VCaP (cell line): Measurements from ENCODE around the gene ZNF546.

Experiments used
- H3K27ac ChIP-seq: fragments of 450-650 bp; 2 replicates; pipeline ENCODE4 v1.5.1; 2017
- TF ChIP-seq, protein P1 (sequence below): fragments of 450-650 bp; conservative IDR thresholded peaks from 2 replicates; pipeline ENCODE4 v1.5.1; 2017; ENCODE audit warnings: mild to moderate bottlenecking, moderate library complexity

ZNF546 gene

DNA sequence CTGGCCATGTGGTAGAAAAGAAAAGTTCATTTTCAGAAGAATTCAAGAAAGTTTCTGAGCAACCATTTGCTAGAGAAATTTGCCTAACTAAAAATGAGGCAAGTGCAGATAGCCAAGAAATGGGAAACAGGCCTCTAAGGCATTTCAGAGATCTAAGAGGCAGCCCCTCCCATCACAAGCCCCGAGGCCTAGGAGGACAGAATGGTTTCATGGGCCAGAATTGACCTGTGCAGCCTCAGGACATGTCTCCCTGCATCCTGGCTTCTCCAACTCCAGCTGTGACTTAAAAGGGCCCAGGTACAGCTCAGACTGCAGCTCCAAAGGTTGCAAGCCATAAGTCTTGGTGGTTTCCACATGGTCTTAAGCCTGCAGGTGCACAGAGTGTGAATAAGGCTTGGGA lies 3.3 kb upstream of the ZNF546 start:
- no peak overlapping the region for H3K27ac ChIP-seq
- TF ChIP-seq, protein P1, sequence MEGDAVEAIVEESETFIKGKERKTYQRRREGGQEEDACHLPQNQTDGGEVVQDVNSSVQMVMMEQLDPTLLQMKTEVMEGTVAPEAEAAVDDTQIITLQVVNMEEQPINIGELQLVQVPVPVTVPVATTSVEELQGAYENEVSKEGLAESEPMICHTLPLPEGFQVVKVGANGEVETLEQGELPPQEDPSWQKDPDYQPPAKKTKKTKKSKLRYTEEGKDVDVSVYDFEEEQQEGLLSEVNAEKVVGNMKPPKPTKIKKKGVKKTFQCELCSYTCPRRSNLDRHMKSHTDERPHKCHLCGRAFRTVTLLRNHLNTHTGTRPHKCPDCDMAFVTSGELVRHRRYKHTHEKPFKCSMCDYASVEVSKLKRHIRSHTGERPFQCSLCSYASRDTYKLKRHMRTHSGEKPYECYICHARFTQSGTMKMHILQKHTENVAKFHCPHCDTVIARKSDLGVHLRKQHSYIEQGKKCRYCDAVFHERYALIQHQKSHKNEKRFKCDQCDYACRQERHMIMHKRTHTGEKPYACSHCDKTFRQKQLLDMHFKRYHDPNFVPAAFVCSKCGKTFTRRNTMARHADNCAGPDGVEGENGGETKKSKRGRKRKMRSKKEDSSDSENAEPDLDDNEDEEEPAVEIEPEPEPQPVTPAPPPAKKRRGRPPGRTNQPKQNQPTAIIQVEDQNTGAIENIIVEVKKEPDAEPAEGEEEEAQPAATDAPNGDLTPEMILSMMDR = no peak

DNA sequence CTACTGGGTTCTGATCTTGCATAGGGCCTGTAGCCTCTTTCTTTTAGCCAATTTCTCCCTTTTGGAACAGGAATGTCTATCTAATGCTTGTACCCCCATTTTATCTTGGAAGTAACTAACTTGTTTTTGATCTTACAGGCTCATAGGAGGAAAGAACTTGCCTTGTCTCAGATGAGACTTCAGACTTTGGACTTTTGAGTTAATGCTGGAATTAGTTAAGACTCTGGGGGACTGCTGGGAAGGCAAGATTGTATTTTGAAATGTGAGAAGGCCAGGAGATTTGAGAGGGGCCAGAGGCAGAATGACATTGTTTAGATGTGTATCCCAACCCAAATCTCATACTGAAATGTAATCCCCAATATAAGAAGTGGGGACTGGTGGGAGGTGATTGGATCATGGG lies 2.5 kb upstream of the ZNF546 start:
- TF ChIP-seq, protein P1 = no peak

DNA sequence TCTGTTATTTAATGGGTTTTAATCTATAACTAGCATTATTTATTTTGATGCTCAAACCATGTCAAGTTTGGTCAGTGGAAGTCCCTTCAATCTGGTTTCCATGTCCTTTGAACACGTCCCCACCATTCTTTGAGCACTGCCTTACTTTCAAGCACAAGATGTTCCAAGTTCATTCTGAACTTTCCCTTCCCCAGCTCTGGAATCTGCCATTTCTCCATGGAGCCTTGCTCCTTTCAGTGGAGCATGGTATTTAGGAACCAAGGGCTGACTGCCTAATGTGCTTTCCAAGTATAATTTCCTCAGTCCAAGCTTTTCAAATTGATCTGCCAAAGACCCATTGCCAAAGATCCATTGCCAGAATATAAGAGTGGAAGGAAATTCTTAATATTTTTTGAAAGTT lies 1.1 kb upstream of the ZNF546 start:
- peak overlapping the region; percentile 80; the same call in 1 of the 2 replicates for H3K27ac ChIP-seq
- TF ChIP-seq, protein P1 = no peak

More for the DNA sequence above, 2.5 kb upstream of the ZNF546 start:
- H3K27ac ChIP-seq = no peak overlapping the region

DNA sequence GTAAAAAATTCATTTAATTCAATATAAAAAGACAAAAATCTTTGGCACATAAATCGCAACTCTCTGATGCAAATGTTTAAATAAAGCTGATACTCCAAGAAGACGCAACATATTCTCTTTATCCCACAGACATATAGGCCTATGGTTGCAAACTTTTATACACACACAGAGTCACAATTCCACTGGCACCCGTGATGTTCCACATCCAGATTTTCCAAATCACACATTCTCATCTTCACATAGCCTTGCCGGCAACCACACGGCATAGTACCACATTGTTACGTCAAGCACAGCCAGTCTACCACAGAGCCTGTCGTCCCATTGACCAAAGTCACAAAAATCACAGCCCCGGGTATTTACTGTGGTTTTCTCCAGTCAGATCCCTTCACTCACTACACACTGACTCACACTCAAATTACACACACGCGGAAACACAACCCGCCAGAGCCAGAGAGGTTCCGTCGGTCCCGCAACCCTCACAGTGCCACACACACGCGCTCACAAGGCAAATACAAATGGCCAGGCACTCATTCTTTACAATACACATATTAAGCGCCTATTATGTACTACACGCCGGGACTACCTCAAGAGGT lies 546 bp upstream of the ZNF546 start:
- TF ChIP-seq, protein P1 = no peak
- H3K27ac ChIP-seq = peak overlapping the region; percentile 80

DNA sequence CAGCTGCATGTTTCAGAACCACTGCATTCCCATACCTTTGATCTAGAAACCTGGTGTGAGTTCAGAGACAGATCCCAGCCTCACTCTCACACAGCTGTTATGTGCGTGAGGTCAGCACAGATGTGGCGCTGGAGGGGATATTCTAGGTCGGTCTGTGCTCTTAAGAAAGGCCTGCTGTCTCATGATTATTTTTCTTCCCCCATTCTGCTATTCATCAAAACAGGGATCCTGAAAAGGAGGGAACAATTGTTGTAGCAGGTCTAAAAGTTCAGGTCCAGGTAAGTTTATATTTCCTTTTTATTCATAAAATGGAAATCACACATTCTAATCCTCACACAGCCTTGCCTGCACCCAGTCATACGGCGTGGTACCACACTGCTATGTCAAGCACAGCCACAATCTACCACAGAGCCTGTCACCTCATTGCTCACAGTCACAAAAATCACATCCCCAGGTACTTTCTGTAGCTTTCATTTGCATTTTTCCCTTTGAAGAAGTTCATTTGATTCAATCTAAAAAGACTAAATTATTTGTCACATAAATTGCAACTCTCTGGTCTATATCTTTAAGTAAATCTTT lies 867 bp downstream of the ZNF546 start:
- peak overlapping the region; percentile 80 for H3K27ac ChIP-seq
- TF ChIP-seq, protein P1 = no peak

DNA sequence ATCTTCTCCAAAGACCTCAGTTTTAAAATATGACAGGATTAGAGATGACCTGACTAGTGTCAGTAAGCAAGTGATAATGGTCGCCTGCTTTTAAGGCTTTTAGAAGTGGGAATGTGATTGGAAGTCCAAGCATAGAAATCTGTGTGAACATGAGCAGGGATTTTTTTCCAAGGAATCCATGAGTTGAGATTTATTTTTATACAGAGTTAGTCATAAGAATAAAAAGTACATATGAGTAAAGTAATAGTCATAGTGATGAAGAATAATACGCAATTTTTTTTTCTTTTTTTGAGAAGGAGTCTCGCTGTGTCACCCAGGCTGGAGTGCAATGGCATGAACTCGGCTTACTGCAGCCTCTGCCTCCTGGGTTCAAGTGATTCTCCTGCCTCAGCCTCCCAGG lies 1.6 kb downstream of the ZNF546 start:
- no peak overlapping the region for H3K27ac ChIP-seq
- TF ChIP-seq, protein P1 = no peak

DNA sequence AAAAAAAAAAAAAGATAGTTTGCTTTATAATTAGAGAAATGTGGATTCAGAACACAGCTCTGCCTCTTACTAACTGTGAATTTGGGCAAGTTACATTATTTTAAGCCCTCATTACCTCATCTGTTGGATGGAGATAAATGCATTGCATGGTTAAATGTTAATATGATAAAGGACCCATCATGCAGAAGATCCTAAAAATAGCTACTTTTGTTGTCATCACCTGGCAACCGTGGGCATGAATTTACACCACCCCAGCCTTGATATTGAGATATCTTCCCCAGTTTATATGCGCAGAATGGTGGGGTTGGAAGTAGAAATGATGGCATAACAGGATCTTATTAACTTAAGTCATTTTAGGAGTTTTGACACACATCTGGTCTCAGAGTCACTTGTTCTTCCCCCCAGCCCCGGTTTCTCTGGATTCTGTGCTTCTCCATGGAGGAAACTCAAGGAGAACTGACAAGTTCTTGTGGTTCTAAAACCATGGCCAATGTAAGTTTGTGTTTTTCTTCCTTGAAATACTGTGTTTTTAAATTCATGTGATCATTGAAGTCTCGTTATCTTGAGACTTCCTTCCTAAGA lies 8.9 kb downstream of the ZNF546 start:
- H3K27ac ChIP-seq = no peak overlapping the region
- TF ChIP-seq, protein P1 = no peak
